Fibroblast of peridontal ligament (primary cell): ENCODE measurements around the gene ANTXRL.
"Not testable (repeated sequence)": the region's sequence is repeated elsewhere in the genome, so short reads cannot be mapped to it uniquely, and the experiment has no call there.

Experiments used
- DNase-seq: peaks from one replicate; pipeline ENCODE4 v3.0.0-alpha.2; 2010; ENCODE audit errors: extremely low read depth

ANTXRL gene

GRCh38 chr10:46286991-46287693 is at the start of gene ANTXRL:
TSS of gene ANTXRL (plus strand) at chr10:46286997. CDS start at chr10:46287263, 266 bp downstream.
- DNase-seq, result no peak

GRCh38 chr10:46237815-46238510 is 48.8 kb upstream of the ANTXRL start:
- DNase-seq, result no peak

GRCh38 chr10:46239247-46239646 is 47.5 kb upstream of the ANTXRL start:
- peak; percentile 5 for DNase-seq

- DNase-seq, result no peak
Measured at GRCh38 chr10:46239993-46240683, 46.7 kb upstream of the ANTXRL start.

- DNase-seq, result no peak
Measured at GRCh38 chr10:46240684-46241565, 45.9 kb upstream of the ANTXRL start.

- no peak for DNase-seq
Measured at GRCh38 chr10:46245381-46245900, 41.4 kb upstream of the ANTXRL start.

GRCh38 chr10:46246400-46247180 is 40.2 kb upstream of the ANTXRL start:
- DNase-seq, result not testable (repeated sequence)

GRCh38 chr10:46247181-46247475 is 39.7 kb upstream of the ANTXRL start:
- DNase-seq, result no peak

- DNase-seq, result no peak
Measured at GRCh38 chr10:46247808-46248569, 38.8 kb upstream of the ANTXRL start.

GRCh38 chr10:46248651-46249146 is 38.1 kb upstream of the ANTXRL start:
- DNase-seq, result no peak

GRCh38 chr10:46249617-46250344 is 37.0 kb upstream of the ANTXRL start:
- DNase-seq, result not testable (repeated sequence)

- no peak for DNase-seq
Measured at GRCh38 chr10:46250481-46250880, 36.3 kb upstream of the ANTXRL start.

GRCh38 chr10:46250898-46251856 is 35.6 kb upstream of the ANTXRL start:
- DNase-seq, result no peak

GRCh38 chr10:46251857-46252847 is 34.6 kb upstream of the ANTXRL start:
- no peak for DNase-seq

- DNase-seq, result no peak
Measured at GRCh38 chr10:46253076-46254006, 33.5 kb upstream of the ANTXRL start.

- no peak for DNase-seq
Measured at GRCh38 chr10:46254007-46254383, 32.8 kb upstream of the ANTXRL start.
